ENCODE results near the gene ABHD16A.

GRCh38 chr6:31661262-31662123 lies 41.6 kb downstream of the ABHD16A start:
- TF ChIP-seq, protein P1, sequence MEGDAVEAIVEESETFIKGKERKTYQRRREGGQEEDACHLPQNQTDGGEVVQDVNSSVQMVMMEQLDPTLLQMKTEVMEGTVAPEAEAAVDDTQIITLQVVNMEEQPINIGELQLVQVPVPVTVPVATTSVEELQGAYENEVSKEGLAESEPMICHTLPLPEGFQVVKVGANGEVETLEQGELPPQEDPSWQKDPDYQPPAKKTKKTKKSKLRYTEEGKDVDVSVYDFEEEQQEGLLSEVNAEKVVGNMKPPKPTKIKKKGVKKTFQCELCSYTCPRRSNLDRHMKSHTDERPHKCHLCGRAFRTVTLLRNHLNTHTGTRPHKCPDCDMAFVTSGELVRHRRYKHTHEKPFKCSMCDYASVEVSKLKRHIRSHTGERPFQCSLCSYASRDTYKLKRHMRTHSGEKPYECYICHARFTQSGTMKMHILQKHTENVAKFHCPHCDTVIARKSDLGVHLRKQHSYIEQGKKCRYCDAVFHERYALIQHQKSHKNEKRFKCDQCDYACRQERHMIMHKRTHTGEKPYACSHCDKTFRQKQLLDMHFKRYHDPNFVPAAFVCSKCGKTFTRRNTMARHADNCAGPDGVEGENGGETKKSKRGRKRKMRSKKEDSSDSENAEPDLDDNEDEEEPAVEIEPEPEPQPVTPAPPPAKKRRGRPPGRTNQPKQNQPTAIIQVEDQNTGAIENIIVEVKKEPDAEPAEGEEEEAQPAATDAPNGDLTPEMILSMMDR (IDR thresholded peaks at IDR 0.05): no peak
- TF ChIP-seq POLR2AphosphoS5 (IDR thresholded peaks at IDR 0.05) (no peak), POLR2A (IDR thresholded peaks at IDR 0.05) (no peak), EP300 (IDR thresholded peaks at IDR 0.05) (no peak)
